H9 (cell line): ENCODE measurements around the gene UTS2B. TPM values are rescaled to one million over a fixed set of nuclear protein-coding genes. Genes with fewer than 3 reads are reported as not detected.

Experiments
- DNase-seq: peaks from one replicate; pipeline ENCODE4 v3.0.0-alpha.2; 2017
- H2AFZ ChIP-seq: one replicate; pipeline ENCODE4 v1.6.1; 2013; ENCODE audit warnings: mild to moderate bottlenecking, low read length, control low read depth, moderate library complexity
- H2AK5ac ChIP-seq: 2 replicates; pipeline ENCODE4 v1.6.1; 2013; ENCODE audit warnings: low read length, control low read depth, mixed read lengths; ENCODE audit not compliant: insufficient read length
- H2BK120ac ChIP-seq: one replicate; pipeline ENCODE4 v1.6.1; 2013; ENCODE audit warnings: low read depth, mild to moderate bottlenecking, low read length, control low read depth, inconsistent platforms; ENCODE audit not compliant: poor library complexity, severe bottlenecking
- H2BK12ac ChIP-seq: 2 replicates; pipeline ENCODE4 v1.6.1; 2013; ENCODE audit warnings: low read length, control low read depth, mixed read lengths, low read depth; ENCODE audit not compliant: insufficient read length
- H2BK15ac ChIP-seq: 2 replicates; pipeline ENCODE4 v1.6.1; 2013; ENCODE audit warnings: low read depth, low read length, control low read depth
- H2BK20ac ChIP-seq: one replicate; pipeline ENCODE4 v1.6.1; 2013; ENCODE audit warnings: low read depth, mild to moderate bottlenecking, low read length, control low read depth, inconsistent platforms; ENCODE audit not compliant: poor library complexity, severe bottlenecking
- H2BK5ac ChIP-seq: 2 replicates; pipeline ENCODE4 v1.6.1; 2013; ENCODE audit warnings: low read length, control low read depth, mixed read lengths; ENCODE audit not compliant: insufficient read length
- H3K14ac ChIP-seq: 2 replicates; pipeline ENCODE4 v1.6.1; 2013; ENCODE audit warnings: low read length, control low read depth; ENCODE audit not compliant: insufficient read depth
- H3K18ac ChIP-seq: 2 replicates; pipeline ENCODE4 v1.6.1; 2013; ENCODE audit warnings: low read depth, mild to moderate bottlenecking, mixed read lengths, low read length, control low read depth; ENCODE audit not compliant: insufficient read length
- H3K23ac ChIP-seq: 2 replicates; pipeline ENCODE4 v1.6.1; 2013; ENCODE audit warnings: low read length, control low read depth, mixed read lengths, low read depth; ENCODE audit not compliant: insufficient read length
- H3K23me2 ChIP-seq: 2 replicates; pipeline ENCODE4 v1.6.1; 2013; ENCODE audit warnings: low read depth, mild to moderate bottlenecking, mixed read lengths, low read length, control low read depth; ENCODE audit not compliant: insufficient read length, poor library complexity, severe bottlenecking
- H3K27ac ChIP-seq: 2 replicates; pipeline ENCODE4 v1.5.1; 2013; ENCODE audit warnings: low read length, control low read depth, mixed read lengths, low read depth; ENCODE audit not compliant: insufficient read length
- H3K27me3 ChIP-seq: 2 replicates; pipeline ENCODE4 v1.6.1; 2013; ENCODE audit warnings: low read length, control low read depth, inconsistent platforms; ENCODE audit not compliant: insufficient read depth
- H3K4ac ChIP-seq: 2 replicates; pipeline ENCODE4 v1.6.1; 2013; ENCODE audit warnings: low read depth, mild to moderate bottlenecking, control low read depth, inconsistent platforms, low read length, moderate library complexity
- H3K4me1 ChIP-seq: 2 replicates; pipeline ENCODE4 v1.6.1; 2013; ENCODE audit warnings: low read length, control low read depth, inconsistent platforms; ENCODE audit not compliant: insufficient read depth
- H3K4me2 ChIP-seq: 2 replicates; pipeline ENCODE4 v1.6.1; 2013; ENCODE audit warnings: low read length, control low read depth, mixed read lengths; ENCODE audit not compliant: insufficient read length, insufficient read depth
- H3K56ac ChIP-seq: 2 replicates; pipeline ENCODE4 v1.6.1; 2013; ENCODE audit warnings: low read depth, mild to moderate bottlenecking, mixed read lengths, low read length, control low read depth; ENCODE audit not compliant: insufficient read length
- H3K79me1 ChIP-seq: 2 replicates; pipeline ENCODE4 v1.6.1; 2013; ENCODE audit warnings: low read depth, mild to moderate bottlenecking, moderate library complexity, low read length, control low read depth, inconsistent platforms; ENCODE audit not compliant: insufficient read depth, poor library complexity, severe bottlenecking
- H3K79me2 ChIP-seq: 2 replicates; pipeline ENCODE4 v1.6.1; 2013; ENCODE audit warnings: low read length, control low read depth, inconsistent platforms; ENCODE audit not compliant: insufficient read depth
- H3K9ac ChIP-seq: 2 replicates; pipeline ENCODE4 v1.6.1; 2013; ENCODE audit warnings: low read length, control low read depth, mixed read lengths; ENCODE audit not compliant: insufficient read length; ENCODE audit errors: extremely low read depth
- H3K9me3 ChIP-seq: one replicate; pipeline ENCODE4 v1.6.1; 2013; ENCODE audit warnings: low read depth, low read length, inconsistent platforms; ENCODE audit not compliant: control insufficient read depth
- H3T11ph ChIP-seq: one replicate; pipeline ENCODE4 v1.6.1; 2013; ENCODE audit warnings: mild to moderate bottlenecking, low read length, control low read depth, inconsistent platforms
- H4K20me1 ChIP-seq: one replicate; pipeline ENCODE4 v1.6.1; 2013; ENCODE audit not compliant: control insufficient read depth, insufficient read length, insufficient read depth
- H4K5ac ChIP-seq: 2 replicates; pipeline ENCODE4 v1.6.1; 2013; ENCODE audit warnings: low read depth, mild to moderate bottlenecking, mixed read lengths, low read length, control low read depth; ENCODE audit not compliant: insufficient read length
- H4K8ac ChIP-seq: replicated peaks from 2 replicates; pipeline ENCODE4 v1.6.1; 2013; ENCODE audit warnings: low read length, control low read depth, mixed read lengths, low read depth; ENCODE audit not compliant: insufficient read length
- H4K91ac ChIP-seq: 2 replicates; pipeline ENCODE4 v1.6.1; 2013; ENCODE audit warnings: low read depth, mild to moderate bottlenecking, moderate library complexity, mixed read lengths, low read length, control low read depth; ENCODE audit not compliant: insufficient read length
- H3K27ac Mint-ChIP-seq, 3 experiments: 2 replicates in 2 of 3; 3 replicates in 1 of 3; pipeline ENCODE4 v1.8.0; 2020 to 2021; ENCODE audit warnings: mixed read lengths in 3 of 3, mild to moderate bottlenecking in 1 of 3, moderate library complexity in 1 of 3
- H3K27me3 Mint-ChIP-seq: 2 replicates; pipeline ENCODE4 v1.8.0; 2021; ENCODE audit warnings: low read depth, mild to moderate bottlenecking, moderate library complexity, mixed read lengths
- H3K36me3 Mint-ChIP-seq, 3 experiments: 2 replicates in 2 of 3; 3 replicates in 1 of 3; pipeline ENCODE4 v1.8.0; 2020 to 2021; ENCODE audit warnings: low read depth in 3 of 3, mixed read lengths in 3 of 3; ENCODE audit not compliant: insufficient read depth in 1 of 3
- H3K4me1 Mint-ChIP-seq, 2 experiments: 2 replicates each; pipeline ENCODE4 v1.8.0; 2020; ENCODE audit warnings: mixed read lengths in 2 of 2
- H3K4me3 Mint-ChIP-seq, 2 experiments: 2 replicates in 1 of 2; 3 replicates in 1 of 2; pipeline ENCODE4 v1.8.0; 2020 to 2021; ENCODE audit warnings: mild to moderate bottlenecking in 2 of 2, mixed read lengths in 2 of 2, moderate library complexity in 1 of 2
- H3K9me3 Mint-ChIP-seq, 2 experiments: 2 replicates in 1 of 2; 3 replicates in 1 of 2; pipeline ENCODE4 v1.8.0; 2020; ENCODE audit warnings: mild to moderate bottlenecking in 2 of 2, mixed read lengths in 2 of 2, moderate library complexity in 1 of 2
- CTCF ChIP-seq: fragments of 200-600 bp; sonication (generic); conservative IDR thresholded peaks from 3 replicates; pipeline ENCODE4 v1.8.0; 2021; ENCODE audit warnings: antibody characterized with exemption, mild to moderate bottlenecking
- WGBS: extraction: QIAGEN DNeasy Blood & Tissue Kit; methylation state at CpG from one replicate; pipeline ENCODE4 v1.1.7; 2013; ENCODE audit warnings: missing lambda C conversion rate, low lambda C conversion rate, mixed read lengths; ENCODE audit not compliant: insufficient read length; ENCODE audit errors: extremely low coverage; 5-methylcytosine and 5-hydroxymethylcytosine counted together
- total RNA-seq: library from RNA; stranded (reverse); gene quantifications from 2 replicates; pipeline ENCODE4 v1.2.1, GENCODE V29; 2021

UTS2B gene
- total RNA-seq, 1 experiment from 2014 or later = 0.09 TPM

- H3K9me3 ChIP-seq = no peaks in the 10 kb centered on the region
- no peaks in the 10 kb centered on the region for H3K23me2 ChIP-seq
- H2BK12ac ChIP-seq = no peak overlapping the region
- no peak overlapping the region for H3K27ac ChIP-seq
- H3K56ac ChIP-seq = no peak overlapping the region
- no peaks in the 10 kb centered on the region; the same call in 1 of the 2 replicates for H3K4me1 ChIP-seq
- no peaks in the 10 kb centered on the region for H4K20me1 ChIP-seq
- no peak overlapping the region for H3K18ac ChIP-seq
- no peak overlapping the region for H3K4ac ChIP-seq
- Mint-ChIP-seq H3K27ac (no peak overlapping the region), H3K27me3 (no peaks in the 10 kb centered on the region; the same call in 1 of the 2 replicates), H3K9me3 (no peaks in the 10 kb centered on the region), H3K36me3 (no peaks in the 10 kb centered on the region), H3K4me3 (no peak overlapping the region), H3K4me1 (peaks cover 15 to 25% of the 10 kb centered on the region in 2 experiments)
- no CpG with 5 or more reads among the region's 1 CpG for WGBS
- H2BK20ac ChIP-seq = no peak overlapping the region
- H3K9ac ChIP-seq = no peak overlapping the region
- no peak overlapping the region for H4K5ac ChIP-seq
- H4K91ac ChIP-seq = no peak overlapping the region
- no peak overlapping the region for H2AK5ac ChIP-seq
- no peak overlapping the region for H3K14ac ChIP-seq
- no peak overlapping the region for H2BK5ac ChIP-seq
- no peak overlapping the region for H2BK120ac ChIP-seq
- no peak for TF ChIP-seq CTCF
- H3T11ph ChIP-seq = no peak overlapping the region
- no peak overlapping the region for H2BK15ac ChIP-seq
- H3K79me1 ChIP-seq = no peaks in the 10 kb centered on the region
- H3K27me3 ChIP-seq = no peaks in the 10 kb centered on the region
- H4K8ac ChIP-seq = no peak overlapping the region
- DNase-seq = no peak
- no peak overlapping the region for H2AFZ ChIP-seq
- no peaks in the 10 kb centered on the region for H3K79me2 ChIP-seq
- H3K23ac ChIP-seq = no peak overlapping the region
- no peak overlapping the region for H3K4me2 ChIP-seq
These were observed 29.3 kb downstream of the UTS2B start for GRCh38 chr3:191301017-191301416.
